ENCODE measurements around the gene MTARC2.

MTARC2 gene

DNA sequence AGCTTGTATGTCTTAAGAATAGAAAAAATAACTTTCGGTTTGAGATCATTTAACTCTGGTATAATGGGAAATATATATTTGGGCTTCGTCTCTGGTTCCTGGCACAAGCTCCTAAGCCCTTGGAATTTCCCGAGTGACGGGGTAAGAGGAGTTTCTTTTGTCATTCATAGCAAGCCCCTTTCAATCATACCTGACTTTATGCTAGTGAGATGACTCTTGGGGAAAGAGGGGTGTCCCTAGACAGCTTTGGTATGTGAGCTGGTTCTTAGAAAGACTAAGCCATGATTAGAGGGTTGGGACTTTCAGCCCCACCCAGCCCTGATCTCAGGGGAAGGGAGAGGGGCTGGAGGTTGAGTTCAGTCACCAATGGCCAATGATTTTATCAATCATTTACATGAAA is 24.7 kb downstream of the MTARC2 start:
- no peak for DNase-seq

DNA sequence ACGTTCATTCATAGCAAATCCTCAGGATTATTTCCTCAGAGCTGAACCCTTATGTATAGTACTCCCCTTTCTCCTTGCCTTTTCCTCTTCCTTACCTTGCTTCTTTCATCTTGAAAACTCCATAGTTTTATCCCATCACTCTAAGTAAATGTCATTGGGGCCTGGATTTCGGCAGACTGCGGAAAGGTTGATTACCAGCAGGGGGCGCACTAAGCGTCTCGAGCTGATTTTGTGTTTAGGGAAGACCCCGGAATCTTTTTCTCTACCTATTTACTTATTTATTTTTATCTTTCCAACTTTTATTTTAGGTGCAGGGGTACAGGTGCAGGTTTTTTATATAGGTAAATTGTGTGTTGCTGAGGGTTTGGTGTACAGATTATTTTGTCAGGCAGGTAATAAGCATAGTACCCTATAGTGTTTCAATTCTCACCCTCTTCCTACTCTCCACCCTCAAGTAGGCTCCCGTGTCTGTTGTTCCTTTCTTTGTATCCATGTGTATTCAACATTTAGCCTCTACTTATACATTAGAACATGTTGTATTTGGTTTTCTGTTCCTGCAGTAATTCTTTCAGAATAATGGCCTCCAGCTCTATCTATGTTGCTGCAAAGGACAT is 27.2 kb downstream of the MTARC2 start:
- peak; percentile 45 to 55 for DNase-seq

DNA sequence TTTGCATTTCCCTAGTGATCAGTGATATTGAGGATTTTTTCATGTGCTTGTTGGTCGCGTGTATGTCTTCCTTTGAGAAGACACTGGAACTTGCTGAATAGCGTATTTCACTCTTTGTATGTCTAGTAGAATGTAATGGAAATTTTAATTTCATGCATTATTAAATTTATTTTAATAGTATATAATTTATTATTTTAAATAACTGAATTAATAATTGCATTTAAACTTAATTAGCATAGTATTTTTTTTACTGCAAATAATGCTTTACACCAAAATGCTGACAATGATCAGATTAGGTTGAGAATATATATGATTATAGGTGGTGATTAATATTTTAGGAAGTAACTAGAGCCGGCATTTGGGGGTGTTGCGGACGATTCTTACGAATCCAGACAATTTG is 28.1 kb downstream of the MTARC2 start:
- no peak for DNase-seq

GRCh38 chr1:220776720-220777326 is 28.7 kb downstream of the MTARC2 start:
- peak; percentile 79 to 83 for DNase-seq

GRCh38 chr1:220783453-220783852 is 35.3 kb downstream of the MTARC2 start:
- DNase-seq, result no peak

- no peak for DNase-seq
Observed at GRCh38 chr1:220784751-220785150, 36.6 kb downstream of the MTARC2 start.

DNA sequence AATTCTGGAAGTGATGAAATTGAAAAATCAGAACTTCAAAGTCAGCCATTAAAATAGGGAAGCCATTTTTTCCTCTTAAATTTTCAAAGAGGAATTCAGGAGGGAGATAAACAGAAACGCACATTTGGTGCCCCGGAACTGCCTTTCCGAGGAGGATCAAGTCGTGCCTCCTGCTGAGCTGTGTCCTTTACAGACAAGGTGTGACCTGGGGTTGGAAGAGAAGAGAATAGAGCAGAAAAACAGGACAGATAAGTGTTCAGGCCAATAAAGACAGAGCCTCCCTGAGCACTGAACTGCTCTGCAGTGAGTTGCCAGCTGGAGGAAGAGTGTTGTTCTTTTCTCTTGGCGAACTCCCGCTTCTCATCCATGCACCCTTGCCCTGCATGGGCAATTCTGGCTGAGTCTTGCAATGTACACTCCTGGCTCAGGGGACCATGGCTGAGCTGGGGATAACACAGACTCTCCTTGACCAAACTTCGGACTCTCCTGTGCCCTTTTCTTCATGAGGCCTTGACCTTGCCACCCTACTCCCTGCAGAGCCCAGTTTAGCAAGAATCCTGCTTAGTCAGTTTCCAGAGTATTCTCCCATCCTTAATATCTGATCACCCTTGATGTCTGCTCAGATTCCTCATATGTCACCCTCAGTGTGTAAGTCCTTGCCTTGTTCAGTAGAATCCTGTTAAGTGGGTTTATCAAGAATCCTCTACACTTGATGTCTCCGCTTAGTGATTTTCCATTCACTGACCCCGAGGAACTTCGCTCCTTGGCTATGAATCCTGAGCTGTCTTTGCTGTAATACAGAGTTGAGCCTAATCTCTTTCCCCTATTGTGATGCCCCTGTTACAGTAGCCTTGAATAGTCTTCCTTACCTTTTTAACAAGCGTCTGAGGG is 37.3 kb downstream of the MTARC2 start:
- no peak for DNase-seq

GRCh38 chr1:220786057-220786336 is 37.9 kb downstream of the MTARC2 start:
- no peak for DNase-seq

DNA sequence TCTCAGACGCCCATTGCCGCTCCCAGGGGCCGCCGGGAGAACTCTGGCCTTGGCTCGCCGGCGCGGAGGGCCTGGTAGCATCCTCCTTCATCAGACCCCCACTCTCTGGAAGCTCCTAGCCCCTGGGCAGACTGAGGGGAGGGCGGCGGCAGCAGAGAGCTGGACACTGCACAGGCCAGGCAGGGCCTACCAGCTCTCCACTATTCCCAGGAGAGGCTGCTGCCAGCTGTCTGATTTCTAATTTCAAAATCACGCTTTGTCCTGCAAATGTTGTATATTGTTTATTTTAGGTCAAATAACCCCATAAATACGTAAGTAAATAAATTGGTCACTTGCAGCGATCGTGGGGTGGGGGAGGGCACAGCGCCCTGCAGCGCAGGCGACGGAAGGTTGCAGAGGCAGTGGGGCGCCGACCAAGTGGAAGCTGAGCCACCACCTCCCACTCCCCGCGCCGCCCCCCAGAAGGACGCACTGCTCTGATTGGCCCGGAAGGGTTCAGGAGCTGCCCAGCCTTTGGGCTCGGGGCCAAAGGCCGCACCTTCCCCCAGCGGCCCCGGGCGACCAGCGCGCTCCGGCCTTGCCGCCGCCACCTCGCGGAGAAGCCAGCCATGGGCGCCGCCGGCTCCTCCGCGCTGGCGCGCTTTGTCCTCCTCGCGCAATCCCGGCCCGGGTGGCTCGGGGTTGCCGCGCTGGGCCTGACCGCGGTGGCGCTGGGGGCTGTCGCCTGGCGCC is 38.4 kb downstream of the MTARC2 start, which contains the start of gene MTARC1:
Gene MTARC1 (plus strand): TSS at position 577 of the 732 bp plus-strand sequence. CDS start 32 bp downstream, at position 609.
- DNase-seq, result no peak

DNA sequence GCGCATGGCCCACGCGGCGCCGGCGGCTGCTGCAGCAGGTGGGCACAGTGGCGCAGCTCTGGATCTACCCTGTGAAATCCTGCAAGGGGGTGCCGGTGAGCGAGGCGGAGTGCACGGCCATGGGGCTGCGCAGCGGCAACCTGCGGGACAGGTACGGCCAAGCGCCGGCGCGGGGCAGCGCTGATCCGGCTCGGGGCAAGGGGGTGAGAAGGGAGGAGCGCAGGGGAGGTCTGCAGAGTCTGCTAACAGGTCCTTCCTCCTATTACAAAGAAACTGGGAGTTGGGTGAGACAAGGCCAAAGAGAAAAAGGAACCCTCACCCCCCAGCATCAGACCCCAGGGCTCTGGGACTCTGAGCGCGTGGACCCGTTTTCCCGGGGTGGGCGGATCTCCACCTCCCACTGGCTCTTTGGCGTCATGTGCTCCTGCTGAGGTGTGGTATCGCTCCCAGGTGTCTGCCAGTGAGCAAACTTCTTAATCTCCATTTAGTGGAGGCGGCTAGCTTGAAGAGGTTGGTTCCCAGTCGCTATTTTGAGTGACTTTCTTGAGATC is 39.0 kb downstream of the MTARC2 start:
- no peak for DNase-seq

- DNase-seq, result no peak
Observed at GRCh38 chr1:220788900-220789299, 40.8 kb downstream of the MTARC2 start.

DNA sequence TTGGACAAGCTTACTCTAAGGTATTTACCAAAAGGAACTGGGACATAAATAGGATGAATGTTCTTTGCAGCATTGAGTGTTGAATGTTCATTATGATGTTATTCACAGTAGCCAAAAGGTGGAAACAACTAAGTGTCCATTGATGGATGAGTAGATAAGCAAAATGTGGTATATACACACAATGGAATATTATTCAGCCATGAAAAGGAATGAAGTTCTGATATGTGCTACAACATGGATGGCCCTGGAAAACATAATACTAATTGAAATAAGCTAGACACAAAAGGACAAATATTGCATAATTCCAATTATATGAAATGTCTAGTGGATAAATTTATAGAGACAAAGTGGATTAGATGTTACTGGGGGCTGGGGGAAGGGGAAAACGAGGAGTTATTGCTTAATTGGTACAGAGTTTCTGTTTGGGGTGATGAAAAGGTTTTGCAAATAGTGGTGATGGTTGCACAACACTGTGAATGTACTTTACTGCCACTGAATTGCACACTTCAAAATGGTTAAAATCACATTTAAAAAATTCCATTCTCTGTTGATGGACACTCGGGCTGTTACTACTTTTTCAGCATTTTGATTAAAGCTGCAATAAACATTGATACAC is 41.5 kb downstream of the MTARC2 start:
- no peak for DNase-seq

- no peak for DNase-seq
Observed at GRCh38 chr1:220791285-220791684, 43.2 kb downstream of the MTARC2 start.

- no peak for DNase-seq
Observed at GRCh38 chr1:220791956-220792355, 43.8 kb downstream of the MTARC2 start.

DNA sequence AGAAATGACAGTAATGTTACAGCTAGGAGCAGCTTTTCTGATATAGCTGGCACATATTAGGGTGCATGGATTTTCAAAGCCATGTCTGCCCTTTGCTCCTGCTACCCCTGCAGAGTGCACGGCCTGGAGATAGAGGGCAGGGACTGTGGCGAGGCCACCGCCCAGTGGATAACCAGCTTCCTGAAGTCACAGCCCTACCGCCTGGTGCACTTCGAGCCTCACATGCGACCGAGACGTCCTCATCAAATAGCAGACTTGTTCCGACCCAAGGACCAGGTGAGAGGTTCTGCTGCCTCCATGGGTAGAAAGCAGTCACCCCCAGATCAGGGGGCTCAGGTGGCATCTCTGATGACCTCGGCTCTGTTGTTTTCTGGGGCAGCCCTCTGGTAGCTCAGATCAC is 48.4 kb downstream of the MTARC2 start:
- DNase-seq, result no peak

DNA sequence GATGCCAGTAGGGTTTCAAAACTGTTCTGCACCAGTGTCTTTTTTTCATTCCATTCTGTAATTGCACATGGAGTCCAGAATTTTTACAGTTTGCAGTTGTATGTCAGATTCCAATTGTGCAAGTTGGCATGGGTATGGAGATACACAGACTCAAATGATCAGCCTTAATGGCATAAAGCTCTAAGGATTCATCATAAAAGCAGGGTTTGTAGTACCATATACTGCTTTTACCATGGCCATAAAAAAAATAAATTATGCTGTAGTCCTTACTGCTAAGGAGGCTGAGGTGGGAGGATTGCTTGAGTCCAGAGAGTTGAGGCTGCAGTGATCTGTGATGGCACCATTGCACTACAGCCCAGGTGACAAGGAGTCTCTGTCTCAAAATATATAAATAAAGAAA is 48.9 kb downstream of the MTARC2 start:
- no peak for DNase-seq

- no peak for DNase-seq
Observed at GRCh38 chr1:220797553-220797952, 49.4 kb downstream of the MTARC2 start.

DNA sequence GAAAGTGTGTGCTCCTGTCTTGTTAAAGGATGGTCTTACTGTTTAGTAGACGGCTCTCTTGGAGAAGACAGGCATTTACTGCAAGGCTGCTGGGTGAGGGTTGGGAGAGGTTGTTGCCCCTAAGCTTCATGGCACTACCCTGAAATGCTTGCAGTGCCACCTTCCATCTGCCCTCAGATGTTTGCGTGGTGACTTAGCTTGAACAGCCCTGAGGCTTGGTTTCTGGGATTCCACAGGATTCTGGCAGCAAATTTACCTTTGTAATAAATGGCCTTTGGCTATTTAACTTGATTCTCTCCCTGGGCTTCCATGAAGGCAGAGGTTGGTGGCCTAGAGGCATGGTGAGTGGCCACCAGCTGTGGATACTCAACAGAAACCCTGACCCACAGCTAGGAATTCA is 50.2 kb downstream of the MTARC2 start:
- DNase-seq, result no peak

DNA sequence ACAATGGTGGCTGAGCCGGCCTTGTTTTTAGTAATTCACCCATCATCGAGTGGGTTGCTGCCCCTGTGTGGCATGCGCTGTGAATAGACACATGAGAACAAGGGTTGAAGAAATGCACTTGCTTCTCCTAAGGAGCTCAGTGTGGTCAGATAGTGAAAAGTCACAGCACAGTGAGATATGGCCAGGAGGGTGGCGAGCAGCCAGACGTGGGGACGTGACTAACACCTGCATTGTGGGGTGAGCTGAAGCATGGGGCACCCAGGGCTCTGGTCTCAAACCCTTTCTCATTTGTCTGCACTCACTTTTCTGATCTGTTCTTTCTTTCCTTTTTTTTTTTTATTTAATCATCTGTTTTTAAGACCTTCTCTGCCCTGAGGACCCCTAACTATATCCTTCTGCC is 52.1 kb downstream of the MTARC2 start:
- DNase-seq, result no peak

DNA sequence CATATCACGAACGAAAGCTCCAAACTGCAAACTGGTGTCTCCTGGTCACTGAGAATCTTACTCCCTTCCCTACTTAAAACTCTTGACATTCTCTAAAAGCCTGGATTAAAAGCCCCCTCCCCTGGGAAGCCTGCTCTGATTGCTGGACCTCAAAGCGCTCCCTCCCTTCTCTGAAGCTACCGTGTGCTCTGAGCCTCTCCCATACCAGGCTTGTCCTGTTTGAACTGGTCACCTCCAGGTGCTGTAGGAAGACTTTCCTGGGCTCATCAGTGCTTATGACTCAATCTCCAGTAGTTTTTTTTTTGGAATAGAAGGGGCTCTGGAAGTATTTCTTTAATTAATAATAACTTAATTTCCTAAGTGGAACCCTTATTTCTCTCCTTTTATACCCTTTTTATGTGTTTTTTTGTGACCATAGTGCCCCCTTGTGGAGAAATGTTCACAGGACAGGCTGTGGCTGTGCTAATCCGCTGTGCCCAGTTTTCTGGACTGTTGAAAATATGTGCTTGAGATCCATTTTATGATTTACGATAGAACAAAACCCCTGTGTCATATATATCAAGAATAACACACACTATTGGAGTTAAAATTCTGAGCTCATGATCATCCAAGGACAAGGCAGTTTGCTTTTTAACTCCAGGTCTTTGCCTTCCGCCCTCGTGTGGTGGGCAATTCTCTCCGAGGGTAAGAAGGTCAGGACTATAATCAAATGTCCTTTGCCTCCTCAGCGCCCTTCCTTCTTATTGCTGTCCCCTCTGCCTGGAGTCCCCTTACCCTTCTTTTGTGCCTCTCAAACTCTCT is 55.5 kb downstream of the MTARC2 start:
- DNase-seq, result peak in 1 of 2 experiments; percentile 31

GRCh38 chr1:220804202-220804586 is 56.1 kb downstream of the MTARC2 start:
- no peak for DNase-seq

DNA sequence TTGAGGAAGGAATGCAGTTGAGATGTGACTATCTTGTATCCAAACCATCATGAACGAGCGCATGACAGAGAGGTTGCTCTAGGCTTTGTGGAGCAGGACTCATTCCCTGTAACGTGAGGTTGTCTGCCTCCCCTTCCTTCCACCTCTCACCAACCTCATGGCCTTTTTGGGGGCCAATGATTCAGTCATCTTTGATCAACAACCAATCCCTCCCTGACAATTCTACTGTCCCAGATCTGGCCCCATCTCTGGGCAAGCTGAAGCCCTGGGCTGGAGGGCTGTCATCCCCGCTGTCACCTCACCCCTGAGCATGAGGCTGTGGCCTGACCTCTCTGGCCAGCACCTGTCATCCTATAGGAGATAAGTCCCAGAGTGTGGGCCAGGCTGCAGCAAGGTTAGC is 58.3 kb downstream of the MTARC2 start:
- DNase-seq, result no peak

Data from activated CD4-positive, alpha-beta T cell treated with anti-CD3 and anti-CD28 coated beads, Interleukin-2, amount 50 U/mL, for 48 hours (primary cell).